Glutamatergic neuron (in vitro differentiated cells): ENCODE data around the gene TTC34. TPM values are rescaled to one million over a fixed set of nuclear protein-coding genes. Genes with fewer than 3 reads are reported as not detected.
A peak's percentile ranks its signal among the peaks of the same experiment; 100 is the strongest.

ENCODE experiments used
- DNase-seq: peaks from one replicate; pipeline ENCODE4 v3.0.0; 2022
- H3K27ac Mint-ChIP-seq: one replicate; pipeline ENCODE4 v1.8.0; 2020; ENCODE audit warnings: mild to moderate bottlenecking, mixed read lengths, inconsistent platforms; ENCODE audit not compliant: unreplicated experiment
- H3K27me3 Mint-ChIP-seq: one replicate; pipeline ENCODE4 v1.8.0; 2020; ENCODE audit warnings: mild to moderate bottlenecking, moderate library complexity, mixed read lengths, inconsistent platforms; ENCODE audit not compliant: unreplicated experiment
- H3K36me3 Mint-ChIP-seq: one replicate; pipeline ENCODE4 v1.8.0; 2020; ENCODE audit warnings: mild to moderate bottlenecking, mixed read lengths, inconsistent platforms; ENCODE audit not compliant: unreplicated experiment
- H3K4me1 Mint-ChIP-seq: one replicate; pipeline ENCODE4 v1.8.0; 2020; ENCODE audit warnings: mild to moderate bottlenecking, low read depth, mixed read lengths, inconsistent platforms; ENCODE audit not compliant: unreplicated experiment
- H3K4me3 Mint-ChIP-seq: one replicate; pipeline ENCODE4 v1.8.0; 2020; ENCODE audit warnings: mild to moderate bottlenecking, mixed read lengths, inconsistent platforms; ENCODE audit not compliant: unreplicated experiment
- H3K9me3 Mint-ChIP-seq: one replicate; pipeline ENCODE4 v1.8.0; 2020; ENCODE audit warnings: mild to moderate bottlenecking, moderate library complexity, mixed read lengths, inconsistent platforms; ENCODE audit not compliant: unreplicated experiment
- CTCF ChIP-seq: fragments of 200-600 bp; sonication (generic); IDR thresholded peaks from one replicate; pipeline ENCODE4 v1.5.0; 2021; ENCODE audit not compliant: partially characterized antibody, unreplicated experiment
- total RNA-seq: library from RNA; stranded (reverse); fragmentation: NEBNext Ultra II Directional; extraction: Animal tissue kit (Norgen Biotek cat#: 25700); gene quantifications from one replicate; pipeline ENCODE4 v1.2.1, GENCODE V29; 2021; ENCODE audit not compliant: unreplicated experiment

Gene TTC34
- total RNA-seq, 1 donor from 2014 or later, result 0.74 TPM

- H3K27me3 Mint-ChIP-seq, result peaks cover 5% of the 10 kb centered on the region
- H3K36me3 Mint-ChIP-seq, result no peaks in the 10 kb centered on the region
- no peaks in the 10 kb centered on the region for H3K4me1 Mint-ChIP-seq
- no peak for TF ChIP-seq CTCF
- H3K9me3 Mint-ChIP-seq, result peaks cover 6% of the 10 kb centered on the region
- H3K4me3 Mint-ChIP-seq, result no peak overlapping the region
- DNase-seq, result no peak
- H3K27ac Mint-ChIP-seq, result no peak overlapping the region
These were observed 177.7 kb downstream of the TTC34 start for GRCh38 chr1:2623571-2624337.

GRCh38 chr1:2617971-2618470 lies 183.5 kb downstream of the TTC34 start:
- H3K4me1 Mint-ChIP-seq, result no peaks in the 10 kb centered on the region
- no peak for DNase-seq
- H3K27ac Mint-ChIP-seq, result no peak overlapping the region
- peaks cover 5% of the 10 kb centered on the region for H3K36me3 Mint-ChIP-seq
- peaks cover 10% of the 10 kb centered on the region for H3K9me3 Mint-ChIP-seq
- H3K4me3 Mint-ChIP-seq, result no peak overlapping the region
- TF ChIP-seq CTCF, result no peak
- H3K27me3 Mint-ChIP-seq, result peaks cover 3% of the 10 kb centered on the region

GRCh38 chr1:2614145-2614544 lies 187.3 kb downstream of the TTC34 start:
- peaks cover 3% of the 10 kb centered on the region for H3K27me3 Mint-ChIP-seq
- peaks cover 4% of the 10 kb centered on the region for H3K9me3 Mint-ChIP-seq
- no peak for TF ChIP-seq CTCF
- no peak overlapping the region for H3K27ac Mint-ChIP-seq
- H3K4me1 Mint-ChIP-seq, result no peaks in the 10 kb centered on the region
- peaks cover 5% of the 10 kb centered on the region for H3K36me3 Mint-ChIP-seq
- no peak for DNase-seq
- no peak overlapping the region for H3K4me3 Mint-ChIP-seq

- Mint-ChIP-seq H3K36me3 (peaks cover 5% of the 10 kb centered on the region), H3K27ac (no peak overlapping the region)
These were observed 188.7 kb downstream of the TTC34 start for GRCh38 chr1:2612591-2613365.

More at GRCh38 chr1:2612591-2613365, 188.7 kb downstream of the TTC34 start:
- Mint-ChIP-seq H3K4me3 (no peak overlapping the region), H3K27me3 (peaks cover 2% of the 10 kb centered on the region), H3K9me3 (peaks cover 7% of the 10 kb centered on the region), H3K4me1 (no peaks in the 10 kb centered on the region)
- peak; percentile 15 for DNase-seq
- TF ChIP-seq CTCF, result no peak
